IMR-90 (cell line): ENCODE results near the gene MCF2L2. TPM values are rescaled to one million over a fixed set of nuclear protein-coding genes. Genes with fewer than 3 reads are reported as not detected.
A peak's percentile ranks its signal among the peaks of the same experiment; 100 is the strongest.

Source experiments
- ATAC-seq: fragments of 200-7000 bp; cut with Tn5 transposase; 2 replicates; pipeline ENCODE4 v1.9.1; 2020; ENCODE audit warnings: low read depth, mild to moderate bottlenecking, moderate library complexity
- BruUV-seq: library from RNA; stranded (reverse); fragments of 400-500 nt; replicated peaks from 2 replicates; lab custom pipeline; 2021; lab: Mats Ljungman, UMichigan
- CTCF ChIA-PET: fragments of 300-600 bp; formaldehyde crosslinking; extraction: SDS; loops from one replicate; lab custom pipeline; 2021; ENCODE audit warnings: antibody characterized with exemption; lab: Yijun Ruan, JAX
- POLR2A ChIA-PET: fragments of 300-600 bp; sonication (Branson Sonifier 250); formaldehyde crosslinking; loops from one replicate; lab custom pipeline; 2022; ENCODE audit warnings: antibody characterized with exemption; ENCODE audit not compliant: unreplicated experiment; lab: Charles Lee
- DNase-seq: peaks from one replicate; pipeline ENCODE4 v3.0.0; 2013
- H2AFZ ChIP-seq: replicated peaks from 2 replicates; pipeline ENCODE3; 2013; ENCODE audit warnings: low read length, mild to moderate bottlenecking; ENCODE audit not compliant: poor library complexity
- H2AK5ac ChIP-seq: 2 replicates; pipeline ENCODE4 v1.6.1; 2013; ENCODE audit warnings: low read depth, low read length, inconsistent platforms
- H2AK9ac ChIP-seq: replicated peaks from 2 replicates; pipeline ENCODE3; 2013; ENCODE audit warnings: mild to moderate bottlenecking, low read depth, low read length, moderate library complexity; ENCODE audit not compliant: poor library complexity
- H2BK120ac ChIP-seq: 2 replicates; pipeline ENCODE4 v1.6.1; 2013; ENCODE audit warnings: low read depth, low read length, inconsistent platforms
- H2BK15ac ChIP-seq: 3 replicates; pipeline ENCODE4 v1.6.1; 2013; ENCODE audit warnings: low read depth, low read length, inconsistent platforms
- H2BK20ac ChIP-seq: 2 replicates; pipeline ENCODE4 v1.6.1; 2013; ENCODE audit warnings: low read depth, mild to moderate bottlenecking, inconsistent platforms, low read length, moderate library complexity
- H2BK5ac ChIP-seq: 2 replicates; pipeline ENCODE4 v1.6.1; 2013; ENCODE audit warnings: mild to moderate bottlenecking, low read depth, low read length, inconsistent platforms; ENCODE audit not compliant: poor library complexity, severe bottlenecking
- H3K14ac ChIP-seq: replicated peaks from 2 replicates; pipeline ENCODE4 v1.6.1; 2013; ENCODE audit warnings: low read depth, low read length, inconsistent platforms
- H3K18ac ChIP-seq: 2 replicates; pipeline ENCODE4 v1.6.1; 2013; ENCODE audit warnings: low read depth, low read length, control low read depth
- H3K23ac ChIP-seq: 2 replicates; pipeline ENCODE4 v1.6.1; 2013; ENCODE audit warnings: low read depth, low read length, inconsistent platforms
- H3K27ac ChIP-seq: 2 replicates; pipeline ENCODE4 v1.5.1; 2013; ENCODE audit warnings: mild to moderate bottlenecking, control low read depth, low read length; ENCODE audit not compliant: insufficient read depth
- H3K27me3 ChIP-seq: 2 replicates; pipeline ENCODE4 v1.6.1; 2013; ENCODE audit warnings: low read length; ENCODE audit not compliant: control insufficient read depth, insufficient read depth
- H3K36me3 ChIP-seq: 2 replicates; pipeline ENCODE4 v1.6.1; 2013; ENCODE audit warnings: low read length, mixed read lengths; ENCODE audit not compliant: control insufficient read depth, insufficient read depth
- H3K4ac ChIP-seq: 2 replicates; pipeline ENCODE4 v1.6.1; 2013; ENCODE audit warnings: low read depth, low read length, inconsistent platforms
- H3K4me1 ChIP-seq: 2 replicates; pipeline ENCODE4 v1.6.1; 2013; ENCODE audit warnings: low read length, mixed read lengths; ENCODE audit not compliant: control insufficient read depth, insufficient read depth
- H3K4me2 ChIP-seq: 2 replicates; pipeline ENCODE4 v1.6.1; 2013; ENCODE audit warnings: low read depth, mild to moderate bottlenecking, control low read depth, low read length, moderate library complexity
- H3K4me3 ChIP-seq: 2 replicates; pipeline ENCODE4 v1.5.1; 2013; ENCODE audit warnings: low read depth, mild to moderate bottlenecking, control low read depth, low read length, moderate library complexity; ENCODE audit not compliant: insufficient read depth
- H3K56ac ChIP-seq: 2 replicates; pipeline ENCODE4 v1.6.1; 2013; ENCODE audit warnings: low read length, inconsistent platforms; ENCODE audit not compliant: insufficient read depth; ENCODE audit errors: extremely low read depth
- H3K79me1 ChIP-seq, 2 experiments: 2 replicates each; pipeline ENCODE4 v1.6.1; 2013; ENCODE audit warnings: low read length in 2 of 2, inconsistent platforms in 1 of 2, low read depth in 1 of 2
- H3K9ac ChIP-seq: 2 replicates; pipeline ENCODE4 v1.6.1; 2013; ENCODE audit warnings: low read depth, low read length, control low read depth
- H3K9me1 ChIP-seq: 2 replicates; pipeline ENCODE4 v1.6.1; 2013; ENCODE audit warnings: low read length, inconsistent platforms; ENCODE audit not compliant: insufficient read depth
- H3K9me3 ChIP-seq: 2 replicates; pipeline ENCODE4 v1.6.1; 2013; ENCODE audit warnings: low read length; ENCODE audit not compliant: control insufficient read depth, insufficient read depth
- H4K20me1 ChIP-seq: 2 replicates; pipeline ENCODE4 v1.6.1; 2013; ENCODE audit warnings: low read length, inconsistent platforms; ENCODE audit not compliant: insufficient read depth
- H4K5ac ChIP-seq: 2 replicates; pipeline ENCODE4 v1.6.1; 2013; ENCODE audit warnings: mild to moderate bottlenecking, low read depth, low read length, control low read depth
- H4K8ac ChIP-seq, 2 experiments: 2 replicates each; pipeline ENCODE4 v1.6.1; 2013; ENCODE audit warnings: low read depth in 2 of 2, low read length in 2 of 2, control low read depth in 1 of 2, inconsistent platforms in 1 of 2
- H4K91ac ChIP-seq: 2 replicates; pipeline ENCODE4 v1.6.1; 2013; ENCODE audit warnings: low read depth, low read length, inconsistent platforms; ENCODE audit not compliant: insufficient read depth
- BHLHE40 ChIP-seq: fragments of 150-350 bp; IDR thresholded peaks from 2 replicates; pipeline ENCODE4 v1.6.1; 2016; ENCODE audit warnings: mild to moderate bottlenecking, low read depth, low read length
- CEBPB ChIP-seq: IDR thresholded peaks from 2 replicates; pipeline ENCODE4 v1.6.1; 2012; ENCODE audit warnings: low read depth, low read length, improper control_type of control experiment
- CHD1 ChIP-seq: IDR thresholded peaks from 2 replicates; pipeline ENCODE4 v1.6.1; 2012; ENCODE audit warnings: low read depth, low read length, improper control_type of control experiment
- FOS ChIP-seq: fragments of 150-350 bp; IDR thresholded peaks from 2 replicates; pipeline ENCODE4 v1.6.1; 2016; ENCODE audit warnings: low read depth, low read length
- MAFK ChIP-seq: IDR thresholded peaks from 2 replicates; pipeline ENCODE4 v1.6.1; 2012; ENCODE audit warnings: low read depth, low read length, improper control_type of control experiment
- MAZ ChIP-seq: IDR thresholded peaks from 2 replicates; pipeline ENCODE4 v1.6.1; 2012; ENCODE audit warnings: low read depth, mild to moderate bottlenecking, low read length, improper control_type of control experiment, moderate library complexity, borderline replicate concordance
- MXI1 ChIP-seq: IDR thresholded peaks from 2 replicates; pipeline ENCODE4 v1.6.1; 2012; ENCODE audit warnings: low read depth, mild to moderate bottlenecking, low read length, moderate library complexity, borderline replicate concordance
- NFE2L2 ChIP-seq: fragments of 150-350 bp; IDR thresholded peaks from 2 replicates; pipeline ENCODE4 v1.6.1; 2016; ENCODE audit warnings: low read depth, mild to moderate bottlenecking, low read length
- POLR2A ChIP-seq: IDR thresholded peaks from 2 replicates; pipeline ENCODE4 v1.6.1; 2012; ENCODE audit warnings: mild to moderate bottlenecking, low read depth, low read length
- RAD21 ChIP-seq: IDR thresholded peaks from 2 replicates; pipeline ENCODE4 v1.6.1; 2012; ENCODE audit warnings: low read length, improper control_type of control experiment
- RCOR1 ChIP-seq: IDR thresholded peaks from 2 replicates; pipeline ENCODE4 v1.6.1; 2012; ENCODE audit warnings: mild to moderate bottlenecking, low read length, improper control_type of control experiment; ENCODE audit not compliant: insufficient replicate concordance
- RFX5 ChIP-seq: IDR thresholded peaks from 2 replicates; pipeline ENCODE4 v1.8.0; 2012; ENCODE audit warnings: low read depth, mild to moderate bottlenecking, low read length, moderate library complexity
- SMC3 ChIP-seq: fragments of 150-350 bp; IDR thresholded peaks from 2 replicates; pipeline ENCODE4 v1.6.1; 2016; ENCODE audit warnings: low read depth, mild to moderate bottlenecking, antibody characterized with exemption, low read length, moderate library complexity
- WGBS, 2 experiments: methylation state at CpG; one replicate each; pipeline versions ENCODE4 v1.1.5 to v1.1.7; 2013; ENCODE audit warnings: missing lambda C conversion rate in 2 of 2; ENCODE audit not compliant: insufficient read length in 1 of 2; ENCODE audit errors: extremely low coverage in 2 of 2; 5-methylcytosine and 5-hydroxymethylcytosine counted together
- dilution Hi-C: fragments of 300-500 bp; cut with HindIII; formaldehyde crosslinking; loops from one replicate; pipeline ENCODE4 v1.14.3; 2018; ENCODE audit warnings: low sequenced_read_pairs; ENCODE audit not compliant: unreplicated experiment
- in situ Hi-C: fragments of 300-500 bp; cut with MboI; formaldehyde crosslinking; loops from 3 replicates; pipeline ENCODE4 v1.14.3; 2019; ENCODE audit warnings: low sequenced_read_pairs, inconsistent platforms, mixed read lengths
- intact Hi-C: fragments of 100-400 bp; cut with micrococcal nuclease; formaldehyde crosslinking; loops from 2 replicates; pipeline ENCODE4 v1.10.0; 2022
- polyA plus RNA-seq, 3 experiments: library from polyadenylated mRNA; depleted of rRNA; stranded (reverse); fragments of >200 nt; gene quantifications; 2 replicates each; pipeline ENCODE4 v1.2.3, GENCODE V29; 2012; ENCODE audit warnings: low replicate concordance in 1 of 3
- total RNA-seq: library from RNA; depleted of rRNA; stranded (reverse); fragments of >200 nt; gene quantifications from 2 replicates; pipeline ENCODE4 v1.2.3, GENCODE V29; 2012
- TF ChIP-seq, protein P1 (sequence below): conservative IDR thresholded peaks from 2 replicates; pipeline ENCODE4 v1.5.1; 2012; ENCODE audit warnings: mild to moderate bottlenecking, low read depth, low read length, improper control_type of control experiment
- TF ChIP-seq, protein P2 (sequence below): fragments of 150-350 bp; IDR thresholded peaks from 2 replicates; pipeline ENCODE4 v1.6.1; 2017; ENCODE audit warnings: mild to moderate bottlenecking, antibody characterized with exemption, low read length, low read depth
- TF ChIP-seq, protein P3 (sequence below): fragments of 150-350 bp; IDR thresholded peaks from 2 replicates; pipeline ENCODE4 v1.6.1; 2016; ENCODE audit warnings: low read depth, mild to moderate bottlenecking, low read length, moderate library complexity, borderline replicate concordance

MCF2L2 gene
- total and polyA plus RNA-seq, 2 of the 4 experiments (the other 2 are of a cell fraction), result under 0.01 TPM; not detected in 1

DNA sequence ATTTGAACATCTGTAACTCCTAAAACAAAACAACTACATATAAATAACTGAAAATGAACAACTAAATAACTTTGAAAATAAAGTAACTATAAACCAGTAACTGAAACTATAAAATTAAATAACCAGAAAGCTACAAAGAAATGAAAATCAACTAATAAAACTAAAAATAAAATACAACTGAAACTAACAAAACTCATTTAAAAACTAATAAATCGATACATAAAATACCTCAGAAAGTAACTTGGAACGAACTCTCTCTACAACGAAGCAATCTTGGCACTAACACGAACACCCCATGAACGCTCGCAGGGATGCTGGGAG is 249.9 kb downstream of the MCF2L2 start:
- Histone ChIP-seq H2AK5ac (no peak overlapping the region), H4K8ac (no peak overlapping the region), H2BK15ac (no peak overlapping the region), H3K18ac (no peak overlapping the region), H3K4me2 (peak overlapping the region; percentile 92), H2BK20ac (no peak overlapping the region), H3K14ac (no peak overlapping the region), H3K4me1 (no peaks in the 10 kb centered on the region), H3K9ac (no peak overlapping the region), H2BK120ac (no peak overlapping the region), H2BK5ac (no peak overlapping the region), H3K79me1 (no peaks in the 10 kb centered on the region), H3K23ac (no peak overlapping the region), H3K56ac (no peak overlapping the region), H2AK9ac (no peak overlapping the region), H4K5ac (no peak overlapping the region), H3K27ac (no peak overlapping the region), H2AFZ (peak overlapping the region; percentile 87), H3K36me3 (no peaks in the 10 kb centered on the region), H4K91ac (no peak overlapping the region), H3K27me3 (peaks cover 49% of the 10 kb centered on the region), H3K4ac (no peak overlapping the region), H3K9me1 (no peaks in the 10 kb centered on the region), H3K4me3 (peak overlapping the region; percentile 48), H4K20me1 (no peaks in the 10 kb centered on the region), H3K9me3 (no peaks in the 10 kb centered on the region)
- WGBS, 2 experiments, result 32% methylated on average over 3 of the region's 6 CpGs; no CpG with 5 or more reads in 1 of the 2 experiments
- TF ChIP-seq CEBPB (no peak), CHD1 (no peak), POLR2A (no peak), RFX5 (no peak), RCOR1 (no peak), MAFK (no peak), MAZ (no peak), MXI1 (no peak), FOS (no peak), RAD21 (no peak), SMC3 (no peak), BHLHE40 (no peak), NFE2L2 (no peak)
- TF ChIP-seq, protein P1, sequence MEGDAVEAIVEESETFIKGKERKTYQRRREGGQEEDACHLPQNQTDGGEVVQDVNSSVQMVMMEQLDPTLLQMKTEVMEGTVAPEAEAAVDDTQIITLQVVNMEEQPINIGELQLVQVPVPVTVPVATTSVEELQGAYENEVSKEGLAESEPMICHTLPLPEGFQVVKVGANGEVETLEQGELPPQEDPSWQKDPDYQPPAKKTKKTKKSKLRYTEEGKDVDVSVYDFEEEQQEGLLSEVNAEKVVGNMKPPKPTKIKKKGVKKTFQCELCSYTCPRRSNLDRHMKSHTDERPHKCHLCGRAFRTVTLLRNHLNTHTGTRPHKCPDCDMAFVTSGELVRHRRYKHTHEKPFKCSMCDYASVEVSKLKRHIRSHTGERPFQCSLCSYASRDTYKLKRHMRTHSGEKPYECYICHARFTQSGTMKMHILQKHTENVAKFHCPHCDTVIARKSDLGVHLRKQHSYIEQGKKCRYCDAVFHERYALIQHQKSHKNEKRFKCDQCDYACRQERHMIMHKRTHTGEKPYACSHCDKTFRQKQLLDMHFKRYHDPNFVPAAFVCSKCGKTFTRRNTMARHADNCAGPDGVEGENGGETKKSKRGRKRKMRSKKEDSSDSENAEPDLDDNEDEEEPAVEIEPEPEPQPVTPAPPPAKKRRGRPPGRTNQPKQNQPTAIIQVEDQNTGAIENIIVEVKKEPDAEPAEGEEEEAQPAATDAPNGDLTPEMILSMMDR, result no peak
- TF ChIP-seq, protein P2, sequence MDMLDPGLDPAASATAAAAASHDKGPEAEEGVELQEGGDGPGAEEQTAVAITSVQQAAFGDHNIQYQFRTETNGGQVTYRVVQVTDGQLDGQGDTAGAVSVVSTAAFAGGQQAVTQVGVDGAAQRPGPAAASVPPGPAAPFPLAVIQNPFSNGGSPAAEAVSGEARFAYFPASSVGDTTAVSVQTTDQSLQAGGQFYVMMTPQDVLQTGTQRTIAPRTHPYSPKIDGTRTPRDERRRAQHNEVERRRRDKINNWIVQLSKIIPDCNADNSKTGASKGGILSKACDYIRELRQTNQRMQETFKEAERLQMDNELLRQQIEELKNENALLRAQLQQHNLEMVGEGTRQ, result no peak
- TF ChIP-seq, protein P3, sequence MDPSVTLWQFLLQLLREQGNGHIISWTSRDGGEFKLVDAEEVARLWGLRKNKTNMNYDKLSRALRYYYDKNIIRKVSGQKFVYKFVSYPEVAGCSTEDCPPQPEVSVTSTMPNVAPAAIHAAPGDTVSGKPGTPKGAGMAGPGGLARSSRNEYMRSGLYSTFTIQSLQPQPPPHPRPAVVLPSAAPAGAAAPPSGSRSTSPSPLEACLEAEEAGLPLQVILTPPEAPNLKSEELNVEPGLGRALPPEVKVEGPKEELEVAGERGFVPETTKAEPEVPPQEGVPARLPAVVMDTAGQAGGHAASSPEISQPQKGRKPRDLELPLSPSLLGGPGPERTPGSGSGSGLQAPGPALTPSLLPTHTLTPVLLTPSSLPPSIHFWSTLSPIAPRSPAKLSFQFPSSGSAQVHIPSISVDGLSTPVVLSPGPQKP, result no peak
- in situ Hi-C loops (no loop called here), intact Hi-C loops (no loop called here), dilution Hi-C loops (no loop called here)
- ChIA-PET CTCF (interaction anchor here (0.9 to 2.0 kb wide), 2 partner anchors 15 to 204 kb away, joined by 3 to 5 read pairs; no protein-coding TSS in a partner anchor), POLR2A (interaction anchor here (0.6 kb wide), 1 partner anchor 14 kb away, joined by 3 read pairs; no protein-coding TSS in a partner anchor)
- no TSS peak for BruUV-seq
- DNase-seq, result no peak
- ATAC-seq, result no peak
